ENCODE results near the gene MMP3. TPM values are rescaled to one million over a fixed set of nuclear protein-coding genes. Genes with fewer than 3 reads are reported as not detected.
"Not testable (repeated sequence)": the region's sequence is repeated elsewhere in the genome, so short reads cannot be mapped to it uniquely, and the experiment has no call there.

The MMP3 gene
- under 1 TPM in 2 of 10 donors, not detected in 8; 0.16 to 0.42 TPM for polyA plus RNA-seq (ENCODE audit: insufficient read length in 10 of 10)
- long read RNA-seq, donor 1: 0 reads
- long read RNA-seq, donor 2: 0 reads
- long read RNA-seq, donor 3: 0 reads
- long read RNA-seq, donor 4: 0 reads
- long read RNA-seq, donor 5: 0 reads
- long read RNA-seq, donor 6: 0 reads
- long read RNA-seq, donor 7: 0 reads
- long read RNA-seq, donor 8: 0 reads
- long read RNA-seq, donor 9: 0 reads

GRCh38 chr11:102843489-102843888 lies at the start of gene MMP3:
TSS of gene MMP3 (minus strand) at chr11:102843609. CDS start at chr11:102843546, 63 bp downstream.
- DNase-seq: peak in 1 of 3 donors; percentile 53

GRCh38 chr11:102891736-102892135 lies 48.3 kb upstream of the MMP3 start:
- peak in 2 of 3 donors; percentile 5 to 13 for DNase-seq

- DNase-seq: peak in 1 of 3 donors; percentile 5
Measured at GRCh38 chr11:102886999-102887398, 43.6 kb upstream of the MMP3 start.

DNA sequence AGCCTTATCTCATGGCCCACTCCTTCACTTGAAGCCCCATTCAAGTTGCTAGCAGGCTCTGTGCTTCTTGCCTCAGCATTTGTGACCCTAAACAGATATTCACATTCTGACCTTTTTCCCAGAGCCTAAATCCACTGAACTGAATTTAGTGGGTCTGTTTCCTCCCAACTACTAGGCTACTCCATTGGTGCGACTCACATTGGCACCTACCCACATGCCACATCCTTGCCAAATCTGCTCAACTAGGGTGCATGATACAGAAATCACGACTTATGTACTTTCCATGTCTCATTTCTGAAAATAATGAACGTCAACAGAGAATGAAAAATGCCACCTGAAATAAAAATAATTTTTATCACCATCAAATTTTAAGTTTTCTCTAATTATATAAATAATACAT lies 39.7 kb upstream of the MMP3 start:
- DNase-seq: no peak

GRCh38 chr11:102882389-102883024 lies 39.1 kb upstream of the MMP3 start:
- DNase-seq: peak in 1 of 3 donors; percentile 75

DNA sequence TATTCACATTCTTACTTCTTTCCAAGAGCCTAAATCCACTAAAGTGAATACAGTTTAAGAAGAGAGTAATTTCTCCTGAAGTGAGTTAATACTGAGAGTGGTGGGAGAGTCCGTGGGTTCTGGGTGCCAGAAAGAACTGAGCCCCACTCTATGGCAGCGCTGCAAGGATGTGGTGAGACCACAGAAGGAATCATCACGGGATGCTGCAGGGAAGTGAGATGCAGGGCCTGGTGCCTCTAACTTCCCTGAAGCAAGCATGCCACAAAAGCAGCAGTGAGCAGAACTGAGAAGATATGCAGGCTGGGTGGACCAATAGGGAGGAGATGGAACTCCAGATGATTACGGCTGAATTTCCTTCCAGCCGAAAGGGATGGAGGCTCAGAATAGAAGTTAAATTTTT lies 36.4 kb upstream of the MMP3 start:
- no peak for DNase-seq

- no peak for DNase-seq
Measured at GRCh38 chr11:102878595-102878994, 35.2 kb upstream of the MMP3 start.

- DNase-seq: no peak
Measured at GRCh38 chr11:102874852-102875251, 31.4 kb upstream of the MMP3 start, which contains the start of gene MMP12. TSS of gene MMP12 (minus strand) at chr11:102874982. CDS start at chr11:102874937, 45 bp downstream.

DNA sequence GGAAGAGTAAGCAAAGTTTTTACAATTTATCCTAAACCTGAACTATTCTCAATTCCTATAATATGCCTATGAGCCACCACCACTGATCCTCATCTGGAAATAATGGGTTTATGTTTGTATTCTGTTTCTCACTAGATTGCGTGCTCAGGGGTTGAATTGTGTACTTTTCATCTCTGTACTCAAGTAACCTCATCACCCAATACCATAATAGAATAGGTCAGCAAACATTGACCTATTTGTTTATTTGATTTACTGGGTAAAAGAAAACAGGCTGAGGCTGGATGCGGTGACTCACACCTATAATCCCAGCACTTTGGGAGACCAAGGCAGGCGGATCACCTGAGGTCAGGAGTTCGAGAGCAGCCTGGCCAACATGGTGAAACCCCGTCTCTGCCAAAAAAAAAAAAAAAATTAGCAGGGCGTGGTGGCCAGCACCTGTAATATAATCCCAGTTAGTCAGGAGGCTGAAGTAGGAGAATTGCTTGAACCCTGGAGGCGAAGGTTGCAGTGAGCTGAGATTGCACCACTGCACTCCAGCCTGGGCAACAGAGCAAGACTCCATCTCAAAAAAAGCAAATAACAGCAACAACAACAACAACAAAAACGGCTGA lies 26.1 kb upstream of the MMP3 start:
- DNase-seq: not testable (repeated sequence)

DNA sequence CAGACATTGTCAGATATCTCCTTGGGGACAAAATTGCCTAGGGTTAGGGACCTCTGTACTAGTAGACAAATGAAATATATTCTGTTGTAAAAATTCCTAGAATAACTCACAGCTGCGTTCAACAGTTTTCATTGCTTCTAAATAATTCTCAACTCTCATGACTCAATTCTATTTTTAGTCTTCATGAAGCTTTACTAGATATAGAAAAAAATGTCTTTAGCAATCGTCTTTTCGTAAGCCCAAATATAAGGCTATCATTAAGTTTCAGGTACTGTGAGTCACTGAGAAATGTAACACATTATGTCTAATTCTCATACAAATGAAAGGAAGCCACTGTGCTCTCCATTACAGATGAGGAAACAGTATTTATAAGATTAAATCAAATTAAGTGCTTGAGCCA lies 24.9 kb upstream of the MMP3 start:
- peak in 1 of 3 donors; percentile 33 for DNase-seq

GRCh38 chr11:102864724-102865123 lies 21.3 kb upstream of the MMP3 start:
- DNase-seq: no peak

DNA sequence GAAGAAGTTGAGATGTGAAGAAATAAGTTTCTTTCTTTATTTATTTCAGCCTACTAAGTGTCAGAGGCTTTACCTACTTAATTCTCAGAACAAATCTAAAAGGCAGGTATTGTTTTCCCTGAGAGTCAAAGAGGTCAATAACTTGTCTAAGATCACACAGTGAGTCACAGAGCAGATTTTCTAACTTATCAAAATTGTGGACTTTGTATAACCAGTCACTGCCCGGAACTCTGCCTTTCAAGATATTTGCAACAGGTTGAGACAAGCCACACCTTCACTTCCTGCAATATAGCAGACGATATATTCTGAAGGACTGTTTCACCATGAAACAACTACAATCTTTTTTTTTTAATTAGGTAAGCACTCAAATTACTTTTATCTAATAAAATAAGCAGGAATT lies 10.5 kb upstream of the MMP3 start:
- no peak for DNase-seq

GRCh38 chr11:102853055-102853454 lies 9.6 kb upstream of the MMP3 start:
- no peak for DNase-seq

- DNase-seq: peak in 2 of 3 donors; percentile 24 to 92
Measured at GRCh38 chr11:102850973-102851745, 7.8 kb upstream of the MMP3 start.

DNA sequence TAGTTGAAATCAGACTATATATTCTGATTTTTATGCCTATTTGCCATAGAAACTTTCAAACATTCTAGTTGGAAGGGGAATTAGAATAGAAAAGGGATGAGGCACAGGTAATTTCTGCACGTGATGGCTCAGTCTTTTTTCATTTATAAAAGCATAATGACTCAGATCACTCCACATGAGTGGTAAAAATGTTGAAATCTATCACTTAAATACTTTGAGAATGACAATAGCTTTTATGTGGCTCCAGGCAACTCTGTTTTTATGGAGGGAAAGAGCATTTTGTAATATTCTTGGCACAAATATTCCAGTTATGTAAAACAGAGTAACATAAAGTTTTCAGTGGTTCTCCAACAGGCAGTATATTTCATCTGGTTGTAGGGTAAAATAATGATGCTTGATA lies 5.9 kb upstream of the MMP3 start:
- DNase-seq: peak in 1 of 3 donors; percentile 32

- no peak for DNase-seq
Measured at GRCh38 chr11:102846292-102846691, 2.9 kb upstream of the MMP3 start.

- DNase-seq: no peak
Measured at GRCh38 chr11:102842930-102843329, 479 bp downstream of the MMP3 start.

DNA sequence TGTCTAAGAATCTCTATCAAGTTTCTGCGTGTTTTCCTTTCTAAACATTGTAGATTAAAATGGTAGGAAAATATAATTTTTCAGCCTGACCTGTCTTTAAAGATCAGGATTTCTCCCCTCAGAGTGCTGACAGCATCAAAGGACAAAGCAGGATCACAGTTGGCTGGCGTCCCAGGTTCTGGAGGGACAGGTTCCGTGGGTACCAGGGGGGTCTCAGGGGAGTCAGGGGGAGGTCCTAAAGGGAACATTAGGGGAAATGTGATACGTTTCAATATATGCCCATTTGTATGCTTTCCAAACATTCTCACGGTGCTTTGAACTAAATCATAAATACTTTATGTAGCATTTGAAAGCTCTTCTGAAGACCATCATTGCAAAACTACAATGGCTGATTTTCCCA lies 3.4 kb downstream of the MMP3 start:
- no peak for DNase-seq

- no peak for DNase-seq
Measured at GRCh38 chr11:102837646-102838045, 5.8 kb downstream of the MMP3 start.

- no peak for DNase-seq
Measured at GRCh38 chr11:102837156-102837555, 6.3 kb downstream of the MMP3 start.

DNA sequence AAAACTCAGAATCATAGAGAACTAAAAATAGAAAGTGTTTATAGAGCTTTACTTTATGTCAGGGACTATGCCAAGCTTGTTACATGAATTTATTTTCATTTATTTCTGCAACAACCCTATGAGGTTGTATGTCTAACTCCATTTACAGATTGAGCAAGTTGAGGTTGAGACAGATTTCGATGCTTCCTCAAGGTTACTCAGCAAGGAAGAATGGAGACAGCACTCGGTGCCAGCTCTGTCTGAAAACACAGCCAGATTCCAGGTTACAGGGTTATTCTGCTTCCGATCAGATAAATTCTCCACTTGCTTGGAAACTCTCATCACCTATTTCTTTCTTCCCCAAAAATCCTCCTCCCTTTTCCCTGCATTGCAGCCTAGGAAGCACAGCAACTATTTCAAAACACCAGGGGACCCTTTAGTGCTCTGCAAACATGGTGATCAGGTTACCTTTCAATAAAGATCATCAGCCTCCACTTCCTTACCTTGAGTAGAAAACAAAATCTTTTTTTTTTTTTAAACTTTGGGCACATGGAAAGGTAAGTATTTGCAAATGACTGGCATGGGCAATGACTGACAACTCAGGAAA lies 7.0 kb downstream of the MMP3 start:
- peak; percentile 13 to 56 (median 16) for DNase-seq

GRCh38 chr11:102833731-102834130 lies 9.7 kb downstream of the MMP3 start:
- no peak for DNase-seq
